CD14-positive monocyte (primary cell): ENCODE measurements around the gene GTF3C6. TPM values are rescaled to one million over a fixed set of nuclear protein-coding genes. Genes with fewer than 3 reads are reported as not detected.

Experiments
- DNase-seq, 3 donors: peaks; one replicate each; pipeline ENCODE4 v3.0.0-alpha.2; 2011 to 2022
- H2AFZ ChIP-seq: 2 replicates; pipeline ENCODE4 v1.6.0; 2012; ENCODE audit warnings: mild to moderate bottlenecking, low read depth, low read length, inconsistent platforms; ENCODE audit not compliant: insufficient read depth, poor library complexity, severe bottlenecking
- H3K27ac ChIP-seq, 2 donors: 1 replicate in 1 of 2; 2 replicates in 1 of 2; pipeline ENCODE4 v1.5.1; 2012 to 2013; ENCODE audit warnings: low read length in 2 of 2, control low read depth in 1 of 2, inconsistent platforms in 1 of 2, low read depth in 1 of 2, mild to moderate bottlenecking in 1 of 2
- H3K27me3 ChIP-seq, 2 donors: one replicate each; pipeline versions ENCODE4 v1.6.0 to v1.6.1; 2011 to 2013; ENCODE audit warnings: low read length in 2 of 2; ENCODE audit not compliant: control insufficient read depth in 2 of 2, insufficient read depth in 2 of 2
- H3K36me3 ChIP-seq, 2 donors: replicated peaks in 1 of 2; 1 replicate in 1 of 2; 2 replicates in 1 of 2; pipeline versions ENCODE4 v1.5.1 to v1.6.1; 2012 to 2013; ENCODE audit warnings: low read length in 2 of 2, control low read depth in 1 of 2, inconsistent platforms in 1 of 2, mild to moderate bottlenecking in 1 of 2; ENCODE audit not compliant: insufficient read depth in 2 of 2, control insufficient read depth in 1 of 2
- H3K4me1 ChIP-seq, 2 donors: 1 replicate in 1 of 2; 2 replicates in 1 of 2; pipeline versions ENCODE4 v1.5.1 to v1.6.1; 2012 to 2013; ENCODE audit warnings: low read length in 2 of 2, control low read depth in 1 of 2, inconsistent platforms in 1 of 2, mild to moderate bottlenecking in 1 of 2, moderate library complexity in 1 of 2; ENCODE audit not compliant: insufficient read depth in 2 of 2, control insufficient read depth in 1 of 2
- H3K4me2 ChIP-seq: replicated peaks from 2 replicates; pipeline ENCODE3; 2012; ENCODE audit warnings: low read length, moderate library complexity, mild to moderate bottlenecking; ENCODE audit not compliant: poor library complexity, severe bottlenecking; ENCODE audit errors: extremely low read depth
- H3K4me3 ChIP-seq, 3 experiments: fragments of 200-600 bp in 1 of 3; sonication (generic) in 1 of 3; replicated peaks in 1 of 3; 1 replicate in 2 of 3; 2 replicates in 1 of 3; pipeline ENCODE4 v1.5.1; 2011 to 2013; ENCODE audit warnings: low read length in 3 of 3, mild to moderate bottlenecking in 3 of 3, control low read depth in 2 of 3, low read depth in 2 of 3, inconsistent platforms in 1 of 3, moderate library complexity in 1 of 3
- H3K79me2 ChIP-seq: 2 replicates; pipeline ENCODE4 v1.6.0; 2012; ENCODE audit warnings: mild to moderate bottlenecking, control low read depth, inconsistent platforms, low read length, moderate library complexity; ENCODE audit not compliant: insufficient read depth
- H3K9ac ChIP-seq: 2 replicates; pipeline ENCODE4 v1.6.0; 2017; ENCODE audit warnings: low read length, mild to moderate bottlenecking; ENCODE audit not compliant: insufficient read depth, poor library complexity, severe bottlenecking
- H3K9me3 ChIP-seq, 2 donors: replicated peaks in 1 of 2; 1 replicate in 1 of 2; 2 replicates in 1 of 2; pipeline versions ENCODE4 v1.5.1 to v1.6.1; 2012 to 2013; ENCODE audit warnings: low read length in 2 of 2, control low read depth in 1 of 2; ENCODE audit not compliant: control insufficient read depth in 1 of 2, insufficient read depth in 1 of 2
- H4K20me1 ChIP-seq: 2 replicates; pipeline ENCODE4 v1.6.0; 2012; ENCODE audit warnings: mild to moderate bottlenecking, low read length, control low read depth, moderate library complexity; ENCODE audit not compliant: insufficient read depth
- H3K27ac Mint-ChIP-seq, 7 donors: one replicate each; pipeline ENCODE4 v1.8.0; 2020; ENCODE audit warnings: mild to moderate bottlenecking in 7 of 7, mixed read lengths in 7 of 7, moderate library complexity in 6 of 7, inconsistent platforms in 2 of 7
- H3K27me3 Mint-ChIP-seq, 3 donors: one replicate each; pipeline ENCODE4 v1.8.0; 2021 to 2022; ENCODE audit warnings: low read depth in 3 of 3, mild to moderate bottlenecking in 3 of 3, mixed read lengths in 3 of 3, moderate library complexity in 3 of 3, inconsistent platforms in 1 of 3
- H3K36me3 Mint-ChIP-seq, 2 donors: one replicate each; pipeline ENCODE4 v1.8.0; 2020; ENCODE audit warnings: mixed read lengths in 2 of 2, inconsistent platforms in 1 of 2, mild to moderate bottlenecking in 1 of 2
- H3K4me1 Mint-ChIP-seq: one replicate; pipeline ENCODE4 v1.8.0; 2020; ENCODE audit warnings: mild to moderate bottlenecking, mixed read lengths
- H3K4me3 Mint-ChIP-seq, 2 donors: one replicate each; pipeline ENCODE4 v1.8.0; 2020; ENCODE audit warnings: mild to moderate bottlenecking in 2 of 2, mixed read lengths in 2 of 2, moderate library complexity in 1 of 2
- H3K9me3 Mint-ChIP-seq, 7 donors: one replicate each; pipeline ENCODE4 v1.8.0; 2020 to 2022; ENCODE audit warnings: mixed read lengths in 7 of 7, mild to moderate bottlenecking in 6 of 7, moderate library complexity in 6 of 7, inconsistent platforms in 2 of 7
- CTCF ChIP-seq: fragments of 200-600 bp; IDR thresholded peaks from one replicate; pipeline ENCODE4 v1.8.0; 2022; ENCODE audit warnings: antibody characterized with exemption, mild to moderate bottlenecking
- WGBS: methylation state at CpG from one replicate; pipeline ENCODE4 v1.1.5; 2013; ENCODE audit warnings: missing lambda C conversion rate; ENCODE audit not compliant: insufficient coverage; 5-methylcytosine and 5-hydroxymethylcytosine counted together
- intact Hi-C, 2 donors: fragments of 100-400 bp; cut with micrococcal nuclease; formaldehyde crosslinking; loops; one replicate each; pipeline versions ENCODE4 v1.15.0 to v1.15.1; 2023
- polyA plus RNA-seq, 3 donors: library from polyadenylated mRNA; depleted of rRNA in 1 of 3; unstranded in 2 of 3; stranded (reverse) in 1 of 3; fragments of 300-500 nt in 2 of 3; fragments of >200 nt in 1 of 3; fragmentation: Illumina TruSeq in 2 of 3; gene quantifications; 1 replicate in 2 of 3; 2 replicates in 1 of 3; pipeline ENCODE4 v1.2.3, GENCODE V29; 2012 to 2021

GTF3C6 gene
- polyA plus RNA-seq, 3 donors, result 15.1 to 93.9 (median 91.1) TPM

GRCh38 chr6:110971468-110971867 is 13.0 kb downstream of the GTF3C6 start:
- no peak overlapping the region for H3K4me3 Mint-ChIP-seq

GRCh38 chr6:110976575-110976974 is 18.1 kb downstream of the GTF3C6 start:
- H3K4me1 ChIP-seq, result peaks cover 10 to 12% of the 10 kb centered on the region in 2 donors
- intact Hi-C loops, result no loop called here
- H3K36me3 ChIP-seq, result no peaks in the 10 kb centered on the region
- no peak overlapping the region for H3K4me2 ChIP-seq
- no peak overlapping the region for H3K4me3 ChIP-seq
- H3K9ac ChIP-seq, result no peak overlapping the region
- no peak overlapping the region for H3K4me3 Mint-ChIP-seq
- no peak overlapping the region for H2AFZ ChIP-seq
- H3K9me3 Mint-ChIP-seq, result peaks cover 0 to 4% (median 0%) of the 10 kb centered on the region in 7 donors
- WGBS, result no CpG with 5 or more reads among the region's 1 CpG
- H3K27ac Mint-ChIP-seq, result peak overlapping the region in 1 of 7 donors; percentile 36
- peaks cover 0 to 2% of the 10 kb centered on the region in 2 donors for H3K36me3 Mint-ChIP-seq
- no peaks in the 10 kb centered on the region for H4K20me1 ChIP-seq
- TF ChIP-seq CTCF, result no peak
- H3K27ac ChIP-seq, result no peak overlapping the region
- no peaks in the 10 kb centered on the region for H3K9me3 ChIP-seq
- peaks cover 14% of the 10 kb centered on the region for H3K79me2 ChIP-seq
- DNase-seq, result no peak
- H3K27me3 Mint-ChIP-seq, result peaks cover 0 to 2% (median 0%) of the 10 kb centered on the region in 3 donors
- H3K4me1 Mint-ChIP-seq, result peaks cover 10% of the 10 kb centered on the region
- H3K27me3 ChIP-seq, result no peaks in the 10 kb centered on the region

More at GRCh38 chr6:110971468-110971867, 13.0 kb downstream of the GTF3C6 start:
- Mint-ChIP-seq H3K27ac (no peak overlapping the region), H3K36me3 (peaks cover 24 to 27% of the 10 kb centered on the region in 2 donors), H3K9me3 (peaks cover 0 to 3% (median 0%) of the 10 kb centered on the region in 7 donors), H3K27me3 (no peaks in the 10 kb centered on the region), H3K4me1 (no peaks in the 10 kb centered on the region)
- Histone ChIP-seq H3K9ac (no peak overlapping the region), H3K27ac (no peak overlapping the region), H3K4me1 (no peaks in the 10 kb centered on the region), H4K20me1 (no peaks in the 10 kb centered on the region), H2AFZ (no peak overlapping the region), H3K4me2 (no peak overlapping the region), H3K9me3 (no peaks in the 10 kb centered on the region), H3K79me2 (no peaks in the 10 kb centered on the region), H3K4me3 (no peak overlapping the region), H3K36me3 (peaks cover 10 to 18% of the 10 kb centered on the region in 2 donors), H3K27me3 (no peaks in the 10 kb centered on the region)
- WGBS, result no CpG with 5 or more reads among the region's 2 CpGs
- no peak for TF ChIP-seq CTCF
- DNase-seq, result no peak
- intact Hi-C loops, result no loop called here
